Activated CD4-positive, CD25-positive, alpha-beta regulatory T cell treated with anti-CD3 and anti-CD28 coated beads, Interleukin-2, amount 50 U/mL, for 72 hours (primary cell): ENCODE measurements around the gene TSPAN12.
A peak's percentile ranks its signal among the peaks of the same experiment; 100 is the strongest.
"Not testable (repeated sequence)": the region's sequence is repeated elsewhere in the genome, so short reads cannot be mapped to it uniquely, and the experiment has no call there.

Source experiments
- DNase-seq: peaks from one replicate; pipeline ENCODE4 v3.0.0; 2021

TSPAN12 gene

DNA sequence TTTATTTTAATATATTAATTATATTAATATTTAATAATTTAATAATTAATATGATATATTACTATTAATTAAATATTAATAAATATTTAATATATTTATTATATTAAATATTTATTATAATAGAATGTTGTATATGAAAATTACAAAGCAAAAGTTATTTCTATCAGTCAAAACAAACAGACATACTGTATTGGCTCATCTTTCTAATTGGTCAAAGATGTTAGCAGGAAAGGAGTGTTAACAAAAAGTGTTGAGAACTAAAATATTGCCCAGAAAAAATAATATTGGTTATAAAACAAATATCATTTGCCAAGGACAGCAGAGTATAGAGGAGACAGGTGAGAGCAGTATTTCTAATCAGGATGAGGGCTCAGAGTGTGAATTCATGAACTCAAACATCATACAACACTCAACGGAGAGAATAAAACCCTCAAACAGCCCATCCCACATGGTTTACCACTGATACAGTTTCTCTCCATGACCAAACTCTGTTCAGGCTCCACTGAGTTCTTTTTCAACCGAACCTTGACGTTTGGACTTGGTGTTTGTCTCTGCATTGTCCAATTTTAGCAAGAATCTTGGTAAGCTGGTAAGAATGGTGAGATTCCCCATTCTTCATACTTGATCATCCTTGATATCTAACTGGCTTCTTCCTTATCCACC is 58.0 kb downstream of the TSPAN12 start:
- DNase-seq = no peak

GRCh38 chr7:120799147-120799546 is 58.8 kb downstream of the TSPAN12 start:
- DNase-seq = no peak

DNA sequence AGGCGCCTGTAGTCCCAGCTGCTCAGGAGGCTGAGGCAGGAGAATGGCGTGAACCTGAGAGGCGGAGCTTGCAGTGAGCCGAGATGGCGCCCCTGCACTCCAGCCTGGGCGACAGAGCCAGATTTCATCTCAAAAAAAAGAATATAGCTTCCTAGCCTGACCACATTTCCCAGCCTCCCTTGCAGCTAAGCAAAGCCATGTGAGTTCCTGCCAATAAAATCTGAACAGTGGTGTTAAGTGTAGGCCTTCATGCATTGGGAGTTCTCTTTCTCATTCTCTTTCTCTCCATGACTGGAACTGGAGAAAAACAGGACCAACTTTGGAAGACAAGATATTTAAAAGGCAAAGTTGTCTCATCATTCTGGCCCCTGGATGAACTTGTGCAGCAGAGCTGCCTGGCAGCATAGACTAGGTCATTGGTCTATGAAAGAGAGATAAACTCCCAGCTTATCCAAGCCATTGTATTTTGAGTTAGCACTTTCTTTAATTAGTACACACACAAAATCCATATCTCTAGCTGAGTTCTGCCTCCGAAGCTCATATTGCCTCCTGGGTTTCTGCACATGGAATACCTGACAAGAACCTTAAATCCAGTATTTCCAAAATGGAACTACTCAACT is 60.8 kb downstream of the TSPAN12 start:
- no peak for DNase-seq

DNA sequence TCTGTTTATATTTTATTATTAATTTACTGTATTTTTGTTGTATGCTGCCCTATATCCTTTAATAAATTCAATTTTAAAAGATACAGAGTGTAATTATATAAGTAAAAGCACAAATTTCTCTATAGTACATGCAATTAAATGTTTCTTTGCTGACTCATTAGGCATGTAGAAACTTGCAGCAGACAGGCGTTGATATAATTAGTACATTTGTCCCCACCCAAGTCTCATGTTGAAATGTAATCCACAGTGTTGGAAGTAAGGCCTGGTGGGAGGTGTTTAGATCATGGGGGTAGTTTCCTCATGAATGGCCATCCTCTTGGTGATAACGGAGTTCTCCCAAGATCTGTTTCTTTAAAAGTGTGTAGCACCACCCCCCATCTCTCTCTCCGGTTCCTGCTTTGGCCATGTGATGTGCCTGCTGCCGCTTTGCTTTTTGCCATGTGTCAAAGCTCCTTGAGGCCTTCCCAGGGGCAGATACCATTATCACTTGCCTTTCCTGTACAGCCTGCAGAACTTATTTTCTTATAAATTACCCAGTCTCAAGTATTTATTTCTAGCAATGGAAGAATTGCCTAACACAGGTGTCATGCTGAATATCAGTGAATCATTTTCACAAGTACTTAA is 63.7 kb downstream of the TSPAN12 start:
- no peak for DNase-seq

DNA sequence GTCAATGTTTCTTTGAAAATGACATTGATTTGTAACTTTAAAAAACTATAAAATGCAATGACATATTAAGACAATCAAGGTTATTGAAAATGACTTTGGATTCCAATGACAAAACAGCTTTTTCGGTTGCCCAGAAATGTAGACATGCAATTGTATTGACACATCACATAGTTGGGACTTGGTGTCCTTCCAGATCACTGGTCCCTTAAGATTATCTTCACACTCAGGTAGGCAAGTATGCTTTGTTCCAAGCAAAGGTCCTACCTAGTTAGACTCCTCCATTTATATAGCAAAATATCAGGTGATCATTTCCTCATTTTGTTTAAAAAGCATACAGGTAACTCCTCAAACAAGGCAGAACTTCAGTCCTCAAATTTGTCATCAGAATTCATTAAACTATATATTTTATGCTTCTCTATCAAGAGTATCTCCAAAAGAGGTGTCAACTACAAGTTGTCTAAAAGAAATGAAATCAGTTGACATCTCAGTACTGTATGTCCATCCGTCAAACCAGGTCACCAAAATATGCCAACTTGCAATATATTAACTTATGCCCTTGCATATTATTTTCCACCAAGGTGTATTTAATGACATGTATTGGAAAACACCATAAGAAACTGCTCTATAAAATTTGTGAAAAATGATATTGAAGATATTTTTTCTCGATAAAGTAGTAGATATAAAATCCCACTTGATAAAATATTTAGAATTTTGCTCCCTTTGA is 64.6 kb downstream of the TSPAN12 start:
- no peak for DNase-seq

- no peak for DNase-seq
Observed at GRCh38 chr7:120792861-120793130, 65.1 kb downstream of the TSPAN12 start.

GRCh38 chr7:120792091-120792860 is 65.7 kb downstream of the TSPAN12 start:
- peak; percentile 66 for DNase-seq

- no peak for DNase-seq
Observed at GRCh38 chr7:120785095-120785494, 72.8 kb downstream of the TSPAN12 start.

DNA sequence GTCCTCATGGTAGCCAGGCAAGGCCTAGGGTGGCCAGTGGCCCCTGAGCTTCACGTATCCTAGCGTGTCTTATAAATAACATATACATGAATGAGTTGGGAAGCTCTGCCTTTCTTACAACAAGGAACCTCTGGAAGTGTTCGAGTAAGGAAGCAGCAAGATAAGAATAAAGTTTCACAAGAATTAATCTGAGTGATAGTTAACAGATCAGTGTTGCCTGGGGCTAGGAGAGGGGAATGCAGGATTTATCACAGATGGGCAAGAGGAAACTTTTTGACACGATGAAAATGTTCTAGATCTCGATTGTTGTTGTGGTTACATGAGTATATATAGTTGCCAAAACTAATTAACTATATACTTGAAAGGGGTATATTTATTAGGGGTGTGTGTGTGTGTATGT is 74.2 kb downstream of the TSPAN12 start:
- no peak for DNase-seq

- DNase-seq = no peak
Observed at GRCh38 chr7:120783273-120783672, 74.7 kb downstream of the TSPAN12 start.

DNA sequence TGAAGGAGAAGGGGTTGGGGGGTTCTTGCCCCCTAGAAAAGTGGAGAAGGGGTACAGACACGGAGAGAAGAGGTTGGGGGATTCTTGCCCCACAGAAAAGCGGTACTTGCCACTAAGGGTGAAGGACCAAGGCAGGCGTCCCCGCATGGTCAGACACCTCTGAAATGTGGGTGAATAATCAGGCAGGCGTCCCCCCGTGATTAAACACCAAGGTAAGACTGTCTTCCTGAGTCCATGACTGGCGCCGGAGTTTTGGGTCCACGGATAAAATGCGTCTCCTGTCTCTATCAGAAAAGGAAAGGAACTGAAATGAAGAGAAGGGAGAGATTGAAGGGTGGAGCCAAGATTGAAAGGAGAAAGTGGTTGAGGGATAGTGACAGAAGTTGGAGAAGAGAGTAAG is 76.0 kb downstream of the TSPAN12 start:
- DNase-seq = not testable (repeated sequence)

DNA sequence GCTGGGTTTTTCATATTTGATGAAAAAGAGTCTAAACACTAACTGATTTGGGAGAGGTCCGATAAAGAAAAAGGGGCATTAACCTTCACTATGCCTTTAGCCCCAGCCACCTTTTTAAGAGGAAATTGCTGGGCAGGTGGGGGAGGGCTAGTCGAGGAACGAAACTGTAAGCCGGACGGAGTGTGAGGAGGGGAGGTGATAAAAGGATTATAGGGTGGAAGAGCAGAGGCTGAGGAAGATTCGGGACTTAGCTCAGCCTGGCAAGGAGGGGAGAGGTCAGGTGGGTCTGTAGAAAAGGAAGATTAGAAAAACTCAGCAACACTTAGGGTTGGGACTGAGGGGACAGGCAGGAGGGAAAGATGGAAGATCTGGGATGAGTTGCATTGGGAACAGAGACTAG is 77.0 kb downstream of the TSPAN12 start:
- DNase-seq = no peak

DNA sequence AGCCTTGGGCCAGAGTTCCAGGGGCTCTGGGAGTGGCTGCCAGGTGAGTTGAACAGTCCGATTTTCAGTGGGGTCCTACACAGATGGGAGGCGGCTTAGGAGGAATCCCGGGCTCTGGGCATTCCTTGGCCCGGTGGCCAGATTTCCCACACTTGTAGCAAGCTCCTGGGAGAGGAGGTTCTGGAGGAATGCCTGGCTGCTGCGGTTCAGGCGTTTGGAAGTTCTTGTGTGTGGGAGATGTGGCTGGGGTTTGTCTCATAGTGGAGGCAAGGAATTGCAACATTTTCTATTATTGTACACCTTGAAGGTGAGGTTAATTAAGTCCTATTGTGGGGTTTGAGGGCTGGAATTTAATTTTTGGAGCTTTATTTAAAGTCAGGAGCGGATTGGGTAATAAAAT is 77.5 kb downstream of the TSPAN12 start:
- not testable (repeated sequence) for DNase-seq

DNA sequence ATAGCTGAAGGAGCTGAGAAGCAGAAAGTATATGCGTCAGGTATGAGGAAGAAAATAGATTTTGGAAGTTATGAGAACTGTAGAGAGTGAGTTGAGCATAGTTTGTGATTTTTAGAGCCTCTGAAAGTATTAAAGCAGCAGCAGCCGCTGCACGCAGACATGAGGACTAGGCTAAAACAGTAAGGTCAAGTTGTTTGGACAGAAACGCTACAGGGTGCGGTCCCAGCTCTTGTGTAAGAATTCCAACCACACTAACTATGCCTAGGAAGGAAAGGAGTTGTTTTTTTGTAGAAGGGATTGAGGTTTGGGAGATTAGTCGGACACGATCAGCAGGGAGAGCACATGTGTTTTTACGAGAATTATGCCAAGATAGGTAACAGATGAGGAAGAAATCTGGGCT is 78.9 kb downstream of the TSPAN12 start:
- DNase-seq = not testable (repeated sequence)

GRCh38 chr7:120775755-120776154 is 82.2 kb downstream of the TSPAN12 start:
- no peak for DNase-seq

DNA sequence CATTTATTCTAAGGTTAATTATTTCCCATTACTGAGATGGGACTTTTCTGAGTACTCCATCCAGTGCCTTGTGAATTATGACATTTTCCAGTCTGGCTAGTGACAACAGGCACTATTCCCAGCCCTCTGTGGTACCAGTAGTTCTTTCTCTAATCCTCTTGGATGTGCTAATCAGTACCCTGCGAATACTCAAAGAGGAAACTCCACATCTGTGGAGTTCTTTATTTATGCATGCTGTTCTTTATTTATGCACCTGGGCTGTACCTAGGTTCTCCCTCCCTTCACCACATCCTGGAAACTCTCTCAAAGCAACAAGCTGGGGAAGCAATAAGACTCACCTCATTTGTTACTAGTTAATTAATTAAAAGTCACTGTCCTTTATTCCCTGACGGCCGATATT is 83.5 kb downstream of the TSPAN12 start:
- DNase-seq = no peak

- no peak for DNase-seq
Observed at GRCh38 chr7:120770206-120770605, 87.7 kb downstream of the TSPAN12 start.

DNA sequence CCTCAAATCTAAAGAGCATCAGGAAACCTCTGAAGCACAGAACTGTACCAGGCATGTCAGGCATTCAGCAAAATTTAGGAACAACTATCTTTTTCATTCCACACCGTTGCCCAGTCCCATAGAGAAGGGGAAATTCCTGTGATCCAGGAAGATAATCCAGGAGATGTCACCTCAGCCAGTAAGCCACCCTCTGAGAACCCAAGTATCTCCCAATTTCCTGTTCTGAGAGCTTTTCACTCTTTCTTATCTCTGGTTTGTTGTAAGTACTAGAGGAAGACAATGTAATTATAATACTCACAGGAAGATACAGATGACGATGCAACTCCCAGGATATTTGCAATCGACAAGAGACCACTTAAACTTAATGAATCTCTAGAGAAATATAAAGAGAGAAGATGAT is 97.1 kb downstream of the TSPAN12 start:
- no peak for DNase-seq

DNA sequence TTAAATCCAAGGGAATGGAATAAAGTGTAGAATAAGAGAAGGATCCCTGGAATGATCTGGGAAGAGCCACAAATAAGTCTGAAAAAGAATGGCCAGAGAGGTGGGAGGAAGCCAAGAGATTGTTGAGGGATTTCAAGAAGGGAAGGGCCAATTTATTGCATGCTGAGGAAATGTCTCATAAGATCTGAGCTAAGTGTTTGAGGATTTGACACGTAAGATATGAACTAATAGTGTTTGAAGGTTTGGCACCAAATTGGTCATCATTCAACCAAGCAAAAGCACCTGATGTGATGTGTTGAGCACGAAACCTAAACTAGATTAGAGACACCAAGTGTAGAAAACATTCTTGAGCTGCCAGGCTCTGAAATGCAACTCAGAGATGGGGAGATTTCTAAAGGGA is 97.9 kb downstream of the TSPAN12 start:
- DNase-seq = no peak

GRCh38 chr7:120743128-120743527 is 114.8 kb downstream of the TSPAN12 start:
- DNase-seq = no peak

GRCh38 chr7:120742372-120742771 is 115.6 kb downstream of the TSPAN12 start:
- DNase-seq = no peak

DNA sequence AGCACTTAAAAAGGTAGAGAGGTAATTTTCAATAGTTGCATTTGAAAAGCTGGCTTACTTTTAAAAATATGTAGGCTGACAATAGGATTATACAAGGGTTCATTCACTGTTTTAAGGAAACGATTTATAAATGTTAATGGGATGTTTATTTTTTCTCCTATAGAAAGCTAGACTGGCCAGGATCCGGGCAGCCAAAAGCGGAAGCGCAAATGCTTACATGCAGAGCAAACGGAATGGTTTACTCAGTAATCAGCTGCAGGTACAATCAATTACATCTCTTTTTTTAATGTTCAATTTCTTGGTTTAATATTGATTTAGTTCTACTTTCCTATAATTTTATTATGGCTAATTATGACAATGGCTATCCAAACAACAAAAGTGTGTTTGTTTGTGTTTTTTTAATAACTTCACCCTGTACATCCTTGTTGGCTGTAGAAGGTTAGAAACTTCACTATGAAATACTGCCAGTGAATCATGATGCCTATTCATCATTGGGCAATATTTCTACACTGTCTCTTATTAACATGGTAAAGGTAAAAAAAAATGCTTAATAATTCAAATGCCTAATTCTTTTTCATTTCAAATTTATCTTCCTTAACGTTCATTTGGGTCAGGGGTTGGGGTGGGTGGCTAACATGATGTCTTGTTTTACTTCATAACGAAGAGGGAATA is 116.4 kb downstream of the TSPAN12 start:
- no peak for DNase-seq

GRCh38 chr7:120740348-120740747 is 117.6 kb downstream of the TSPAN12 start:
- no peak for DNase-seq
